Panc1 (cell line): ENCODE data around the gene WDR86.

ENCODE experiments used
- CTCF ChIP-seq: fragments of 450-650 bp; IDR thresholded peaks from 2 replicates; pipeline ENCODE4 v1.5.1; 2017; ENCODE audit warnings: mild to moderate bottlenecking
- REST ChIP-seq, 2 experiments: IDR thresholded peaks; 2 replicates each; pipeline ENCODE4 v1.6.1; 2011 to 2012; ENCODE audit warnings: low read depth in 2 of 2, control low read depth in 1 of 2, low read length in 1 of 2, mild to moderate bottlenecking in 1 of 2, moderate library complexity in 1 of 2; ENCODE audit not compliant: insufficient read depth in 1 of 2

DNA sequence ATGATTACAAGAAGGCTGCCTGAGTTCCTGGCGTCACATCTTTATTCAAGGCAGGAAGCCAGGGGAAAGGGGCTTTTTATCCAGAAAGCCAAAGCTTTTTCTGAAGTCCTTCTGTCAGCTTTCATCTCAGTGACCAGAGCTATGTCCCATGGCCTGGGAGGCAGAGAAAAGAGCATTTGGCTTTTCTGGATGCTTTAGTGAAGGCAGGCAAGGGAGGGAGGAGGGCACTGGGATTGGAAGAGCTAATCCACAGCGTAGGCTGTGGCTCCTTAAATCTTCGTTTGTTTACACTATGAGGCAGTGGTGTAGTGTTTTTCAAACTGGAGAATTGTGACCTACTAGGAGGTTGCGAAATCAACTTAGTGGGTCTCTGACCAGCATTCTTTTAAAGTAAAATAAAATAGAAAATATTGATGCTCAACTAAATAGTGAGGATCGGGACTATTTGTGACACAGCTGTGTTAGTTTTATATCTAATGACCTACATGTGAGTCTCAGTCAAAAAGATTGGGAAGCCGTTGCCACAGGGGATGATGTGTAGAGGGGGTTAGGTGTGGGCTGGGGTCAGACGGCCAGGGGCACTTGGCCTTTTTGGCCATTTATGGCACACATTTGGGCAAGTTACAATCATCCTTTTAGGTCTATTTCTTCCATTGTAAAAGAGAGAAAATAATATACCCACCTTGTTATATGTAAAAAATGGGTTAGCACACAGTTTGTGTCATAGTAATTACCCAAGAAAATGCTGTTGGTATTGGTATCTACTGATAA, 16.0 kb upstream of the WDR86 start:
- no peak for TF ChIP-seq REST (IDR thresholded peaks at IDR 0.05; ENCODE audit: insufficient read depth in 1 of 2, low read depth in 2 of 2, low read length in 1 of 2)
- no peak for TF ChIP-seq CTCF
